NT2/D1 (cell line): Measurements from ENCODE around the gene POLE4.

Experiments
- DNase-seq: peaks from one replicate; pipeline ENCODE4 v3.0.0-alpha.2; 2011; ENCODE audit warnings: low read depth, low spot score
- H3K27me3 ChIP-seq: 2 replicates; pipeline ENCODE4 v1.6.0; 2011; ENCODE audit warnings: mild to moderate bottlenecking; ENCODE audit not compliant: insufficient read length, insufficient read depth
- H3K36me3 ChIP-seq: 2 replicates; pipeline ENCODE4 v1.6.1; 2011; ENCODE audit warnings: mild to moderate bottlenecking, low read length, mixed read lengths; ENCODE audit not compliant: insufficient read depth, insufficient read length
- H3K4me1 ChIP-seq: 2 replicates; pipeline ENCODE4 v1.5.1; 2011; ENCODE audit not compliant: insufficient read depth, insufficient read length
- H3K4me3 ChIP-seq: 2 replicates; pipeline ENCODE4 v1.5.1; 2011; ENCODE audit warnings: low read depth; ENCODE audit not compliant: insufficient read length
- H3K9ac ChIP-seq: 2 replicates; pipeline ENCODE4 v1.6.0; 2011; ENCODE audit warnings: low read depth; ENCODE audit not compliant: insufficient read length
- H3K9me3 ChIP-seq: 2 replicates; pipeline ENCODE4 v1.5.1; 2011; ENCODE audit warnings: mild to moderate bottlenecking, low read length; ENCODE audit not compliant: insufficient read depth
- SUZ12 ChIP-seq: IDR thresholded peaks from 2 replicates; pipeline ENCODE4 v1.6.1; 2011; ENCODE audit not compliant: insufficient read length, insufficient read depth; ENCODE audit errors: extremely low read depth
- YY1 ChIP-seq: IDR thresholded peaks from 2 replicates; pipeline ENCODE4 v1.6.1; 2011; ENCODE audit not compliant: insufficient read length, insufficient read depth
- ZNF274 ChIP-seq: IDR thresholded peaks from 2 replicates; pipeline ENCODE4 v1.6.1; 2011; ENCODE audit warnings: mild to moderate bottlenecking, low read depth, low read length

Gene POLE4

GRCh38 chr2:74979844-74980243 lies 21.4 kb downstream of the POLE4 start:
- H3K9ac ChIP-seq = no peak overlapping the region
- no peaks in the 10 kb centered on the region for H3K4me1 ChIP-seq
- DNase-seq = no peak
- H3K36me3 ChIP-seq = no peaks in the 10 kb centered on the region
- no peak overlapping the region for H3K4me3 ChIP-seq
- no peak for TF ChIP-seq SUZ12
- TF ChIP-seq ZNF274 = no peak
- TF ChIP-seq YY1 = no peak
- H3K27me3 ChIP-seq = no peaks in the 10 kb centered on the region
- H3K9me3 ChIP-seq = no peaks in the 10 kb centered on the region

- H3K27me3 ChIP-seq = no peaks in the 10 kb centered on the region
- H3K9ac ChIP-seq = no peak overlapping the region
- no peak overlapping the region for H3K4me3 ChIP-seq
- no peak for TF ChIP-seq ZNF274
- no peak for TF ChIP-seq SUZ12
- no peak for TF ChIP-seq YY1
- H3K36me3 ChIP-seq = no peaks in the 10 kb centered on the region
- DNase-seq = no peak
- no peaks in the 10 kb centered on the region for H3K9me3 ChIP-seq
- peaks cover 2% of the 10 kb centered on the region for H3K4me1 ChIP-seq
Observed at GRCh38 chr2:74982577-74982976, 24.1 kb downstream of the POLE4 start.

- peaks cover 2% of the 10 kb centered on the region for H3K4me1 ChIP-seq
- no peaks in the 10 kb centered on the region for H3K36me3 ChIP-seq
- H3K4me3 ChIP-seq = no peak overlapping the region
- H3K9ac ChIP-seq = no peak overlapping the region
- TF ChIP-seq ZNF274 = no peak
- no peaks in the 10 kb centered on the region for H3K9me3 ChIP-seq
- H3K27me3 ChIP-seq = no peaks in the 10 kb centered on the region
- DNase-seq = no peak
Observed at GRCh38 chr2:74983631-74984392, 25.4 kb downstream of the POLE4 start.

GRCh38 chr2:74984947-74985637 lies 26.6 kb downstream of the POLE4 start:
- Histone ChIP-seq H3K9ac (no peak overlapping the region), H3K36me3 (no peaks in the 10 kb centered on the region), H3K9me3 (no peaks in the 10 kb centered on the region), H3K27me3 (no peaks in the 10 kb centered on the region), H3K4me3 (no peak overlapping the region), H3K4me1 (peaks cover 2% of the 10 kb centered on the region)
- DNase-seq = peak; percentile 40
- no peak for TF ChIP-seq ZNF274

- Histone ChIP-seq H3K4me1 (peaks cover 2% of the 10 kb centered on the region), H3K36me3 (no peaks in the 10 kb centered on the region), H3K4me3 (no peak overlapping the region), H3K27me3 (no peaks in the 10 kb centered on the region), H3K9me3 (no peaks in the 10 kb centered on the region), H3K9ac (no peak overlapping the region)
- no peak for TF ChIP-seq ZNF274
- no peak for TF ChIP-seq YY1
- TF ChIP-seq SUZ12 = no peak
- DNase-seq = no peak
Observed at GRCh38 chr2:74985978-74986609, 27.7 kb downstream of the POLE4 start.

- Histone ChIP-seq H3K9ac (no peak overlapping the region), H3K27me3 (no peaks in the 10 kb centered on the region), H3K36me3 (no peaks in the 10 kb centered on the region), H3K4me1 (no peaks in the 10 kb centered on the region), H3K4me3 (no peak overlapping the region), H3K9me3 (no peaks in the 10 kb centered on the region; the same call in 1 of the 2 replicates)
- no peak for TF ChIP-seq YY1
- no peak for TF ChIP-seq ZNF274
- no peak for TF ChIP-seq SUZ12
- DNase-seq = no peak
Observed at GRCh38 chr2:74991977-74992376, 33.5 kb downstream of the POLE4 start.

- H3K36me3 ChIP-seq = no peaks in the 10 kb centered on the region
- no peak overlapping the region for H3K9ac ChIP-seq
- H3K4me1 ChIP-seq = no peaks in the 10 kb centered on the region
- DNase-seq = no peak
- peaks cover 3% of the 10 kb centered on the region; the same call in 1 of the 2 replicates for H3K9me3 ChIP-seq
- no peaks in the 10 kb centered on the region for H3K27me3 ChIP-seq
- no peak for TF ChIP-seq SUZ12
- no peak for TF ChIP-seq ZNF274
- H3K4me3 ChIP-seq = no peak overlapping the region
Observed at GRCh38 chr2:74999468-74999867, 41.0 kb downstream of the POLE4 start.
